HCT116 (cell line): ENCODE results near the gene DYNLL2.

ENCODE experiments used
- ATF3 ChIP-seq: IDR thresholded peaks from 2 replicates; pipeline ENCODE4 v1.6.1; 2012
- CBX3 ChIP-seq: IDR thresholded peaks from 2 replicates; pipeline ENCODE4 v1.6.1; 2012; ENCODE audit warnings: low read depth
- CTCF ChIP-seq, 3 experiments: fragments of 200-600 bp in 1 of 3; sonication (generic) in 1 of 3; IDR thresholded peaks in 2 of 3; conservative IDR thresholded peaks in 1 of 3; 2 replicates each; pipeline ENCODE4 v1.5.1; 2012 to 2017; ENCODE audit warnings: low read depth in 2 of 3, low read length in 2 of 3, antibody characterized with exemption in 1 of 3, borderline replicate concordance in 1 of 3, control low read depth in 1 of 3, mild to moderate bottlenecking in 1 of 3, mixed read lengths in 1 of 3, mixed run types in 1 of 3, moderate library complexity in 1 of 3; ENCODE audit not compliant: insufficient read depth in 1 of 3
- EZH2 ChIP-seq: fragments of 200-600 bp; sonication (generic); IDR thresholded peaks from 2 replicates; pipeline ENCODE4 v1.6.1; 2017; ENCODE audit warnings: antibody characterized with exemption, mixed run types
- EZH2phosphoT487 ChIP-seq: fragments of 200-600 bp; IDR thresholded peaks from 2 replicates; pipeline ENCODE4 v1.6.1; 2018; ENCODE audit warnings: antibody characterized with exemption, borderline replicate concordance
- YY1 ChIP-seq: IDR thresholded peaks from 2 replicates; pipeline ENCODE4 v1.6.1; 2011; ENCODE audit warnings: low read length, low read depth, moderate library complexity, mild to moderate bottlenecking; ENCODE audit not compliant: insufficient replicate concordance; ENCODE audit errors: extremely low read depth
- TF ChIP-seq, protein P1 (sequence below): IDR thresholded peaks from 2 replicates; pipeline ENCODE4 v1.6.1; 2012

GRCh38 chr17:58051468-58051867, 31.8 kb upstream of the DYNLL2 start:
- TF ChIP-seq EZH2 (no peak), CTCF (IDR thresholded peaks at IDR 0.05 in 2 of 3, conservative IDR thresholded peaks at IDR 0.05 in 1 of 3; ENCODE audit: borderline replicate concordance in 1 of 3, insufficient read depth in 1 of 3, low read depth in 2 of 3, low read length in 2 of 3) (no peak), YY1 (no peak), ATF3 (no peak), CBX3 (no peak), EZH2phosphoT487 (no peak)
- TF ChIP-seq, protein P1, sequence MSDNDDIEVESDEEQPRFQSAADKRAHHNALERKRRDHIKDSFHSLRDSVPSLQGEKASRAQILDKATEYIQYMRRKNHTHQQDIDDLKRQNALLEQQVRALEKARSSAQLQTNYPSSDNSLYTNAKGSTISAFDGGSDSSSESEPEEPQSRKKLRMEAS: no peak
